HEK293 (cell line): ENCODE results near the gene AIMP2.

Experiments
- CTCF ChIA-PET: fragments of 350-600 bp; formaldehyde crosslinking; extraction: SDS; loops from one replicate; lab custom pipeline; 2021; ENCODE audit warnings: antibody characterized with exemption; lab: Yijun Ruan, JAX
- POLR2A ChIA-PET: fragments of 300-600 bp; formaldehyde crosslinking; extraction: SDS; loops from one replicate; lab custom pipeline; 2020; ENCODE audit warnings: antibody characterized with exemption, inconsistent platforms; lab: Yijun Ruan, JAX
- H3K27ac ChIP-seq: fragments of 200-500 bp; sonication (Bioruptor generic); 2 replicates; pipeline ENCODE4 v1.5.1; 2014; ENCODE audit warnings: low read depth, low read length, control low read depth, inconsistent platforms; ENCODE audit errors: extremely low read depth
- H3K36me3 ChIP-seq, 2 experiments: fragments of 200-500 bp in 1 of 2; sonication (Bioruptor generic) in 1 of 2; 1 replicate in 1 of 2; 2 replicates in 1 of 2; pipeline ENCODE4 v1.5.1; 2014 to 2017; ENCODE audit warnings: inconsistent platforms in 2 of 2, low read length in 2 of 2; ENCODE audit not compliant: control insufficient read depth in 2 of 2, insufficient read depth in 1 of 2
- H3K4me1 ChIP-seq: fragments of 200-500 bp; sonication (Bioruptor generic); 2 replicates; pipeline ENCODE4 v1.5.1; 2014; ENCODE audit warnings: mild to moderate bottlenecking, low read length, inconsistent platforms; ENCODE audit not compliant: control insufficient read depth, insufficient read depth
- H3K4me3 ChIP-seq: 2 replicates; pipeline ENCODE4 v1.5.1; 2011; ENCODE audit warnings: low read depth, mild to moderate bottlenecking, control low read depth, low read length, moderate library complexity
- H3K9me3 ChIP-seq: fragments of 200-500 bp; sonication (Bioruptor generic); 2 replicates; pipeline ENCODE4 v1.5.1; 2014; ENCODE audit warnings: low read depth, low read length, inconsistent platforms; ENCODE audit not compliant: control insufficient read depth, insufficient read depth
- BCL6B ChIP-seq: fragments of 450-650 bp; formaldehyde crosslinking; IDR thresholded peaks from 2 replicates; pipeline ENCODE4 v1.5.1; 2017; ENCODE audit warnings: missing biosample characterization, missing genetic modification characterization
- EGR2 ChIP-seq: fragments of 450-650 bp; formaldehyde crosslinking; IDR thresholded peaks from 2 replicates; pipeline ENCODE4 v1.5.1; 2016; ENCODE audit warnings: low read depth, missing biosample characterization, missing genetic modification characterization
- KLF10 ChIP-seq: fragments of 450-650 bp; IDR thresholded peaks from 2 replicates; pipeline ENCODE4 v1.5.1; 2018; ENCODE audit warnings: missing biosample characterization, mild to moderate bottlenecking, missing genetic modification characterization
- MYNN ChIP-seq: fragments of 450-650 bp; formaldehyde crosslinking; IDR thresholded peaks from 2 replicates; pipeline ENCODE4 v1.5.1; 2016; ENCODE audit warnings: missing biosample characterization, missing genetic modification characterization, borderline replicate concordance
- MZF1 ChIP-seq: fragments of 450-650 bp; formaldehyde crosslinking; IDR thresholded peaks from 2 replicates; pipeline ENCODE4 v1.5.1; 2017; ENCODE audit warnings: missing biosample characterization, missing genetic modification characterization, borderline replicate concordance
- SCRT2 ChIP-seq: fragments of 450-650 bp; formaldehyde crosslinking; IDR thresholded peaks from 2 replicates; pipeline ENCODE4 v1.5.1; 2016; ENCODE audit warnings: missing biosample characterization, missing genetic modification characterization
- WT1 ChIP-seq: fragments of 450-650 bp; formaldehyde crosslinking; IDR thresholded peaks from 2 replicates; pipeline ENCODE4 v1.5.1; 2016; ENCODE audit warnings: missing biosample characterization, missing genetic modification characterization
- YY1 ChIP-seq: fragments of 450-650 bp; formaldehyde crosslinking; IDR thresholded peaks from 2 replicates; pipeline ENCODE4 v1.5.1; 2018; ENCODE audit warnings: missing biosample characterization, missing genetic modification characterization
- ZBTB7A ChIP-seq: fragments of 450-650 bp; formaldehyde crosslinking; IDR thresholded peaks from 2 replicates; pipeline ENCODE4 v1.5.1; 2016; ENCODE audit warnings: low read depth, missing biosample characterization, missing genetic modification characterization
- ZEB2 ChIP-seq: fragments of 450-650 bp; formaldehyde crosslinking; IDR thresholded peaks from 2 replicates; pipeline ENCODE4 v1.5.1; 2016; ENCODE audit warnings: missing biosample characterization, missing genetic modification characterization
- ZNF354C ChIP-seq: fragments of 450-650 bp; formaldehyde crosslinking; IDR thresholded peaks from 2 replicates; pipeline ENCODE4 v1.5.1; 2016; ENCODE audit warnings: missing biosample characterization, missing genetic modification characterization, low read depth, borderline replicate concordance
- ZNF391 ChIP-seq: fragments of 450-650 bp; formaldehyde crosslinking; IDR thresholded peaks from 2 replicates; pipeline ENCODE4 v1.5.1; 2016; ENCODE audit warnings: low read depth, missing biosample characterization, missing genetic modification characterization, borderline replicate concordance
- ZNF501 ChIP-seq: fragments of 450-650 bp; formaldehyde crosslinking; IDR thresholded peaks from 2 replicates; pipeline ENCODE4 v1.5.1; 2016; ENCODE audit warnings: missing biosample characterization, missing genetic modification characterization
- ZNF518A ChIP-seq: fragments of 450-650 bp; formaldehyde crosslinking; conservative IDR thresholded peaks from 2 replicates; pipeline ENCODE4 v1.5.1; 2016; ENCODE audit warnings: low read depth, missing biosample characterization, missing genetic modification characterization
- ZNF555 ChIP-seq: fragments of 450-650 bp; formaldehyde crosslinking; conservative IDR thresholded peaks from 2 replicates; pipeline ENCODE4 v1.5.1; 2017; ENCODE audit warnings: missing biosample characterization, mild to moderate bottlenecking, missing genetic modification characterization, inconsistent platforms
- ZNF747 ChIP-seq: fragments of 450-650 bp; formaldehyde crosslinking; IDR thresholded peaks from 2 replicates; pipeline ENCODE4 v1.5.1; 2016; ENCODE audit warnings: missing biosample characterization, missing genetic modification characterization
- TF ChIP-seq, protein P1 (sequence below): fragments of 450-650 bp; formaldehyde crosslinking; IDR thresholded peaks from 2 replicates; pipeline ENCODE4 v1.5.1; 2016; ENCODE audit warnings: missing biosample characterization, missing genetic modification characterization
- TF ChIP-seq, protein P2 (sequence below): fragments of 450-650 bp; formaldehyde crosslinking; IDR thresholded peaks from 2 replicates; pipeline ENCODE4 v1.5.1; 2016; ENCODE audit warnings: missing biosample characterization, missing genetic modification characterization, low read depth
- TF ChIP-seq, protein P3 (sequence below): fragments of 450-650 bp; formaldehyde crosslinking; IDR thresholded peaks from 2 replicates; pipeline ENCODE4 v1.5.1; 2016; ENCODE audit warnings: missing biosample characterization, missing genetic modification characterization

The AIMP2 gene

DNA sequence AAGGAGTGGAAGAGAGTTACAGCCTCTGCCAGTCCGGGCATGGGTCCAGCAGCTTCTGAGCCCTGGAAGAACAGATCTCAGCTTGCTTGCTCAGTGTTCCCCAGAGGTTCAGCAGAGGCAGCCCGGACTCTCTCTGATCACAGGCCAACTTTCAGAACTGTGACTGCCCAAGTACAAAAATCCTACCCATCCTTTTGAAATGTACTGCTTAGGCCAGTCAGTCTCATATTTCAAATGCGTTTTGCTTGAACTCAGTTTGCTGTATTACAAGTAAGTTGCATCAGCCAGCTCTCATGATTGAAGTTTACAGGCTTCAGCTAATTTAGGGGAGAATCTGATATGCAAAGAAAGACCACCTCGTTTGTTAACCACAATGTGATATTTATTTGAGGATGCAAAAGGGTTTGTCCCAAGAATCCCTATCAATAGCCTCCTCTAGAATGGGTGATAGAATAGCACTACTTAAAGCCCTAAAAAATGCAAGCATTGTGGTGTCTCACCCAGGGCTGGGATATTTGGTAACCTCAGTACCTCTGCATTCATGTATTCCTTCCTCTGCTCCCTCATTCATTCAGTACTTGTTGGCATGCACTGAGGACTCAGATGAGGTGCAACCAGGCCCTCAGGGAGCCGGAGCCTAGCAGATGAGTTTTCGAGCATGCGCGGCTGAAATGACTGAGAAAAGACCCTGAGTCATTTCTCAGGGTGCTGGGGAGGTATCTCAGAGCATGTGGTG lies 7.0 kb downstream of the AIMP2 start (continued):
- TF ChIP-seq, protein P1, sequence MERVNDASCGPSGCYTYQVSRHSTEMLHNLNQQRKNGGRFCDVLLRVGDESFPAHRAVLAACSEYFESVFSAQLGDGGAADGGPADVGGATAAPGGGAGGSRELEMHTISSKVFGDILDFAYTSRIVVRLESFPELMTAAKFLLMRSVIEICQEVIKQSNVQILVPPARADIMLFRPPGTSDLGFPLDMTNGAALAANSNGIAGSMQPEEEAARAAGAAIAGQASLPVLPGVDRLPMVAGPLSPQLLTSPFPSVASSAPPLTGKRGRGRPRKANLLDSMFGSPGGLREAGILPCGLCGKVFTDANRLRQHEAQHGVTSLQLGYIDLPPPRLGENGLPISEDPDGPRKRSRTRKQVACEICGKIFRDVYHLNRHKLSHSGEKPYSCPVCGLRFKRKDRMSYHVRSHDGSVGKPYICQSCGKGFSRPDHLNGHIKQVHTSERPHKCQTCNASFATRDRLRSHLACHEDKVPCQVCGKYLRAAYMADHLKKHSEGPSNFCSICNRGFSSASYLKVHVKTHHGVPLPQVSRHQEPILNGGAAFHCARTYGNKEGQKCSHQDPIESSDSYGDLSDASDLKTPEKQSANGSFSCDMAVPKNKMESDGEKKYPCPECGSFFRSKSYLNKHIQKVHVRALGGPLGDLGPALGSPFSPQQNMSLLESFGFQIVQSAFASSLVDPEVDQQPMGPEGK (tag by site-specific recombination): 0 out of 2 replicates have a peak, but pooled peaks have one; percentile 41
- TF ChIP-seq, protein P2, sequence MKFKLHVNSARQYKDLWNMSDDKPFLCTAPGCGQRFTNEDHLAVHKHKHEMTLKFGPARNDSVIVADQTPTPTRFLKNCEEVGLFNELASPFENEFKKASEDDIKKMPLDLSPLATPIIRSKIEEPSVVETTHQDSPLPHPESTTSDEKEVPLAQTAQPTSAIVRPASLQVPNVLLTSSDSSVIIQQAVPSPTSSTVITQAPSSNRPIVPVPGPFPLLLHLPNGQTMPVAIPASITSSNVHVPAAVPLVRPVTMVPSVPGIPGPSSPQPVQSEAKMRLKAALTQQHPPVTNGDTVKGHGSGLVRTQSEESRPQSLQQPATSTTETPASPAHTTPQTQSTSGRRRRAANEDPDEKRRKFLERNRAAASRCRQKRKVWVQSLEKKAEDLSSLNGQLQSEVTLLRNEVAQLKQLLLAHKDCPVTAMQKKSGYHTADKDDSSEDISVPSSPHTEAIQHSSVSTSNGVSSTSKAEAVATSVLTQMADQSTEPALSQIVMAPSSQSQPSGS: no peak
- TF ChIP-seq ZEB2 (tag by site-specific recombination) (peak; percentile 90), ZNF501 (tag by site-specific recombination) (no peak), ZNF391 (no peak)

DNA sequence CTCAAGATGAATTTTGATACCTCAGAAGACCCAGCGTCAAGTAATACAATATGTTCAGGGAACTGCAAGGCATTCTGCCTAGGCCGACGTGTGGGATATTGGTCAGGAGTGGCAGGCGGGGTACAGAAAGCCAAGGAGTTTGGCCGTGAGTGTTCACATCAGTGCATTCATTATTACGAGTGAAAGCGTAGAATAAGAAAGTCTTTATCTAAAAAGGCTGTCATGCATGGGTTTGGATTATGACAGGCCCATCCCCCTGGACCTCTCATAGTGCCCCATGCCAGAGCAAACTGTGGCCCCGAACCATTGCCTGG lies 7.5 kb downstream of the AIMP2 start:
- H3K36me3 ChIP-seq: peaks cover 51 to 69% of the 10 kb centered on the region in 2 experiments
- peak overlapping the region; percentile 69 for H3K27ac ChIP-seq

DNA sequence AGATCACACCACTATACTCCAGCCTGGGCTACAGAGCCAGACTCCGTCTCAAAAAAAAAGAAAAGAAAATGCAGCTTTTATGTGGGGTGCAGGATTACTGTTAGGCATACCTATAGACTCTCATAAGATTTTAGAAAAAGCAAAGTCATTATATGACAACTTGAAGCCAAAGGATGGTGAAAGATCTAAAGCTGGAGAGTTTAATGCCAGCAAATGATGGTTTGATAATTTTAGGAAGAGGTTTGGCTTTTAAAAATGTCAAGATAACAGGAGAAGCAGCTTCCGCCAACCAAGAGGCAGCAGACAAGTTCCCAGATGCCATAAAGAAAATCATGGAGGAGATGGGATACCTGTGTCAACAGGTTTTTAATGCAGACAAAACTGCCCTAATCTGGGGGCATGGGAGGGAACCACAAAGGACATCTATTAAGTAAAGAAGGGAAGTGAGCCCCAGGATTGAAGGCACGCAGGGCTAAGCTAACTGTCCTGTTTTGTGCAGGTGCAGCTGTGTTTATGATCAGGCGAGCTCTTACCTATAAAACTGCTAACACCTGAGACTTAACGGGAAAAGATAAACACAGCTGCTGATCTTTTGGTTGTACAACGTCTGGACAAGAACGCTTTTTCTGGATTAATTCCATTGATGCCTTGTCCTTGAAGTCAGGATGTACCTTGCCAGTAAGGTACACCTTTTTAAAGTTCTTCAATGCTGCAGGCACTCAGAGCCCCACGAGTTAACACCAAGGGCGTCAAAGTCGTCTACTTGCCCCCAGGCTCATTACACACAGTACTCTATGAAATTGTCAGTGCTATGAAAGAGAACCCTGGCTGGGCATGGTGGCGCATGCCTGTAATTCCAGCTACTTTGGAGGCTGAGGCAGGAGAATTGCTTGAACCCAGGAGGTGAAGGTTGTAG lies 11.6 kb downstream of the AIMP2 start:
- H3K4me3 ChIP-seq: no peak overlapping the region
- POLR2A ChIA-PET: interaction anchor here (1.6 kb wide), 1 partner anchor 12 kb away, joined by 9 read pairs; the partner anchor contains the start of genes AIMP2 and PMS2
- no peaks in the 10 kb centered on the region for H3K4me1 ChIP-seq
- H3K9me3 ChIP-seq: no peaks in the 10 kb centered on the region
- peaks cover 52 to 93% of the 10 kb centered on the region in 2 experiments for H3K36me3 ChIP-seq
- no peak overlapping the region for H3K27ac ChIP-seq
- TF ChIP-seq SCRT2 (tag by site-specific recombination) (0 out of 2 replicates have a peak, but pooled peaks have one; percentile 23), ZNF518A (tag by site-specific recombination) (no peak)
- CTCF ChIA-PET: interaction anchor here (0.6 to 1.3 kb wide), 3 partner anchors 86 to 329 kb away, joined by 3 to 4 read pairs (median 4); no protein-coding TSS in a partner anchor

More for the DNA sequence above, 7.5 kb downstream of the AIMP2 start:
- ChIA-PET CTCF (interaction anchor here (1.7 kb wide), 1 partner anchor 19 kb away, joined by 6 read pairs; no protein-coding TSS in a partner anchor), POLR2A (interaction anchor here (0.6 kb wide), 1 partner anchor 334 kb away, joined by 3 read pairs; no protein-coding TSS in a partner anchor)
- no peak overlapping the region for H3K4me3 ChIP-seq
- no peaks in the 10 kb centered on the region for H3K9me3 ChIP-seq
- no peak for TF ChIP-seq KLF10 (tag by site-specific recombination)
- TF ChIP-seq ZEB2 (tag by site-specific recombination): no peak
- no peak for TF ChIP-seq YY1 (tag by site-specific recombination)
- TF ChIP-seq WT1: no peak
- TF ChIP-seq MYNN: no peak
- TF ChIP-seq BCL6B (tag by site-specific recombination): no peak
- TF ChIP-seq, protein P3, sequence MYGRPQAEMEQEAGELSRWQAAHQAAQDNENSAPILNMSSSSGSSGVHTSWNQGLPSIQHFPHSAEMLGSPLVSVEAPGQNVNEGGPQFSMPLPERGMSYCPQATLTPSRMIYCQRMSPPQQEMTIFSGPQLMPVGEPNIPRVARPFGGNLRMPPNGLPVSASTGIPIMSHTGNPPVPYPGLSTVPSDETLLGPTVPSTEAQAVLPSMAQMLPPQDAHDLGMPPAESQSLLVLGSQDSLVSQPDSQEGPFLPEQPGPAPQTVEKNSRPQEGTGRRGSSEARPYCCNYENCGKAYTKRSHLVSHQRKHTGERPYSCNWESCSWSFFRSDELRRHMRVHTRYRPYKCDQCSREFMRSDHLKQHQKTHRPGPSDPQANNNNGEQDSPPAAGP (tag by site-specific recombination): no peak
- no peak for TF ChIP-seq ZNF555 (tag by site-specific recombination)
- TF ChIP-seq EGR2 (tag by site-specific recombination): no peak
- no peak for TF ChIP-seq MZF1 (tag by site-specific recombination)
- TF ChIP-seq ZNF354C (tag by site-specific recombination): no peak
- no peak for TF ChIP-seq ZBTB7A
- TF ChIP-seq ZNF747 (tag by site-specific recombination): no peak
- H3K4me1 ChIP-seq: no peaks in the 10 kb centered on the region
